Stimulated activated CD8-positive, alpha-beta memory T cell treated with anti-CD3 and anti-CD28 coated beads, Interleukin-4, amount 100 ng/mL, for 1 hour (primary cell): ENCODE measurements around the gene ADPRS.

Experiments
- DNase-seq, 2 donors: peaks; one replicate each; pipeline ENCODE4 v3.0.0-alpha.2; 2020; ENCODE audit warnings: low read depth in 2 of 2, low spot score in 1 of 2

Gene ADPRS

GRCh38 chr1:36107394-36107793 lies 18.7 kb downstream of the ADPRS start:
- no peak for DNase-seq

- DNase-seq: no peak
Observed at GRCh38 chr1:36108314-36108713, 19.6 kb downstream of the ADPRS start.

- no peak for DNase-seq
Observed at GRCh38 chr1:36109041-36109679, 20.5 kb downstream of the ADPRS start.

GRCh38 chr1:36111151-36111550 lies 22.5 kb downstream of the ADPRS start:
- no peak for DNase-seq

GRCh38 chr1:36112823-36113222 lies 24.1 kb downstream of the ADPRS start:
- DNase-seq: no peak

- no peak for DNase-seq
Observed at GRCh38 chr1:36114371-36114770, 25.7 kb downstream of the ADPRS start.

- DNase-seq: no peak
Observed at GRCh38 chr1:36115200-36115669, 26.5 kb downstream of the ADPRS start.

- no peak for DNase-seq
Observed at GRCh38 chr1:36115931-36116330, 27.2 kb downstream of the ADPRS start.

GRCh38 chr1:36116901-36117300 lies 28.2 kb downstream of the ADPRS start:
- DNase-seq: no peak

- no peak for DNase-seq
Observed at GRCh38 chr1:36118447-36119204, 29.9 kb downstream of the ADPRS start.

- DNase-seq: no peak
Observed at GRCh38 chr1:36119456-36119855, 30.8 kb downstream of the ADPRS start.

- no peak for DNase-seq
Observed at GRCh38 chr1:36122062-36123030, 33.7 kb downstream of the ADPRS start.

- DNase-seq: no peak
Observed at GRCh38 chr1:36123356-36123755, 34.7 kb downstream of the ADPRS start.

- no peak for DNase-seq
Observed at GRCh38 chr1:36124404-36125128, 35.9 kb downstream of the ADPRS start.

- DNase-seq: no peak
Observed at GRCh38 chr1:36125129-36125991, 36.7 kb downstream of the ADPRS start, which contains the start of gene COL8A2. TSS of gene COL8A2 (minus strand) at chr1:36125222. CDS start at chr1:36100242, 24,980 bp downstream.

- DNase-seq: no peak
Observed at GRCh38 chr1:36126005-36126716, 37.5 kb downstream of the ADPRS start.

GRCh38 chr1:36126797-36127500 lies 38.3 kb downstream of the ADPRS start:
- no peak for DNase-seq

GRCh38 chr1:36128126-36128904 lies 39.6 kb downstream of the ADPRS start:
- no peak for DNase-seq
